Measurements from ENCODE around the gene ACAP1.

ACAP1 gene

DNA sequence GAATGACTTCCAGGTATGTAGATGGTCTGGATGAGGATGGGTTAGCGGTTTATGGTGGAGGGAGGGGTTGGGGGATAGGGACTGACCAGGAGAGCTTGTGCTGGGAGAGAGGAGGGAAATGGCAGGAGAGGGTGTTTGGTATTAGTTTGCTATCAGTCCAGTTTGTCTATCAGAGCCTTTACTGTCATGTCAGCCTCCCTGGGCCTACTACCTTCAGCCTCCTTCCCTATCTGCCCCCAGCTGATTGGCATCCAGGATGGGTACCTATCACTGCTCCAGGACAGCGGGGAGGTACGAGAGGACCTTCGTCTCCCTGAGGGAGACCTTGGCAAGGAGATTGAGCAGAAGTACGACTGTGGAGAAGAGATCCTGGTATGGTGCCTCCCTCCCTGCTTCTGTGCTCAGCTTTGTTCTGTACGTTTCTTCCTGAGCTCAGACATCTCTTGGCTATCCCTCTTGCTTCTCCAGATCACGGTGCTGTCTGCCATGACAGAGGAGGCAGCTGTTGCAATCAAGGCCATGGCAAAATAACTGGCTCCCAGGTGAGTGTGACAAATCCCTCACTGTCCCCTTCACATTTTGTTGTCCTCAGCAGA lies 25.1 kb upstream of the ACAP1 start:
- DNase-seq: no peak

GRCh38 chr17:7312432-7313087 lies 23.8 kb upstream of the ACAP1 start:
- DNase-seq: no peak

GRCh38 chr17:7313088-7313889 lies 23.0 kb upstream of the ACAP1 start:
- DNase-seq: no peak

- peak; percentile 22 for DNase-seq
Observed at GRCh38 chr17:7313890-7314718, 22.2 kb upstream of the ACAP1 start.

DNA sequence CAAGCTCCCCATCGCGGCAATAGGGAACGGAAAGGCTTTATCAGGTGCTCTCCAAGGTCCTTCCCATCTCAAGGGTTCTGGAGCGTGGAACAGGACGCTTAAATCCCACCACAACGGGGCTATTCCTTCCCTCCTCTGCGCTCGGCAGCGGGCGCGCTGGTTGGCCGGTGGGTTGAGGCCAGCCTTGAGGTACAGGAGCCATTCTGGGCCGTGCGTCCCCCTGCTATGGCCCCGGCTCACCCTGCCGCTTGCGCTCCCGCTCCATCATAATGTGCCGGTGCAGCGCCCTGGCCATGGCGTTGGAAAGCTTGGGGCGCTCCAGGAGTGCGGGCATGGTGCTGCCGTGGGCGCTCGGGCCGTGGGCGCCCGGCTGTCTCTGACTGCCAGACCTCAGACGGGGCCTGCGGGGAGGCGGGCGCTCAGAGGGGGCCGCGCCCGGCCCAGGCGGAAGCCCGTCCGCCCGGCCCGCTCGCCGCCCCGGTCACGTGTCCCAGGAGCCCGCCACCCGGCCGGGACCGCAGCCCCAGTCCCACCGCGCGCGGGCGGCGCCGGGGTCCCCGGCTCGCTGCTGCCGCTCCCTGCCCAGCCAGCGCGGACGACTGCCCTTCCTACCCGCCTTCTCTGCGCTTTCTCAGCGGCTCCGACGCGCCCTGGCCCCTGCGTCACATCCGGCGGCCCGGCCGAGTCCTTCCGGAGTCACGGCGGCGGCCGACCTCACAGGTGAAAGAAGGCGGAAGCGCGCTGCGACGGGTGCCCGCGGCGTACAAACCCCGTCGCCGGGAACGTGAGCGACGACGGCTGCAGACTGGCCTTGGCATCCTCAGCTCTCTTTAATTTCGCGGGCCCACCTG lies 21.4 kb upstream of the ACAP1 start, which contains the start of gene GPS2:
Gene GPS2, minus strand, starts transcription at position 642 of the 851 bp plus-strand sequence. Its CDS starts 308 bp downstream, at position 334.
- peak; percentile 83 for DNase-seq

DNA sequence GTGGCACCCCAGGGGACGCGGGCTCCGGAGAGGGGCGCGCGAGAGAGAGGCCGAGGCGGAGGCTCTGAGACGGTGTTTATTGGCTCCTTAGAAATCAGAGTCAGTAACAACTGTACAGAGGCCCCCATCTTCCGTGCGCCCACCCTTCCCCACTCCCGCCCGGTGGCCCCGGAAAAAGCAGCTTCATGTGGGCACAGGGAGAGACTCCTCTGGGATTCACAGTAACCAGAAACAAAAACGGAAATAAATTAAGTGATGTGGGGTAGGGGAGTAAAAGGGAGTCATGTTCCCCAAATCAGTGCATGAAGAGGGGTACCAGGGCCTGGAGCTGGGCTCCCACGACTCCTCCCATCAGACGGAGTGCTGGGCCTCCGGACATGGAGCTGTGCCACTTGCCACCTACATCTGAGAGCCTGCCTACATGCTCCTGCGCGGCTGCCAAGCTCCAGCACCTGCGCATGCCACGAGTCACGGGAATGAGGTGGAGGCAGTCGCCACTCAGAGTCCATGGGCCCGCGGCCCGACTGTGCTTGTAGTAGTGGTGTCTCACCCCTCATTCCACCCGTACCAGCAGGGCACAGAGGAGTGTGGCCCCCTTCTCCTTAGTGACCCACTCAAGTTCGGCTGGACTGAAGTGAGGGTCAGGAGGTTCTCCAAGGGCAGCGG lies 20.6 kb upstream of the ACAP1 start:
- DNase-seq: no peak

DNA sequence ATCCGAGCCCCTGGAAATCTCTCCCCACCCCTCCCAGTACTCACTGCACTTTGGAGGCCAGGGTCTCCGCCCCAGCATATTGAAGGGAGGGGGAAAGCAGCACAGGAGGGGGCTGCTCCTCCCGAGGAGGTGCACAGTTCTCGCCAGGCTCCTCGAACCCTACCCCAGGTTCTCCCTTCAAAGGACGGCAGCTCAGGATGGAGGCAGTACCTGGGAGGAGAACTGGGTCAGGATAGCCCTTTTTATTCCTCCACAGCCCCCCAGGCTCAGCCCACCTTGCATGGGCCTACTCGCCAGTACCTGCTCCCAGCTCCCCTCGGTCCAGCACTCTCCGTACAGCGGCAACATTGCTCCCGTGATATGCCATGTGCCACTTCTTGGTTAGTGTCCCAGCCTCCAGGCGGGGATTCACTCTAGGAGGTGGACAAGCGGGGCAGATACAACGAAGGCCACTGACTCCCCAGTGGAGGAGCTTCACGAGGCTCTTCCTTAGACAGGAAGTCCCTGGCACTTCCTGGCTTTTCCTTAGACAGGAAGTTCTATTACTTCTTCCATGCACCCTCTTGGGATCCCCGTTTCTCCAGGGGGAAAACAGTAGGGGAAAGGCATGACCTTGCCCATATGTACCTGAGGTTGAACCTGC lies 19.0 kb upstream of the ACAP1 start:
- no peak for DNase-seq

GRCh38 chr17:7318121-7318860 lies 18.0 kb upstream of the ACAP1 start:
- no peak for DNase-seq

- DNase-seq: no peak
Observed at GRCh38 chr17:7321466-7321865, 14.9 kb upstream of the ACAP1 start.

GRCh38 chr17:7322520-7323194 lies 13.7 kb upstream of the ACAP1 start:
- no peak for DNase-seq

GRCh38 chr17:7323731-7324437 lies 12.4 kb upstream of the ACAP1 start:
- peak; percentile 1 for DNase-seq

DNA sequence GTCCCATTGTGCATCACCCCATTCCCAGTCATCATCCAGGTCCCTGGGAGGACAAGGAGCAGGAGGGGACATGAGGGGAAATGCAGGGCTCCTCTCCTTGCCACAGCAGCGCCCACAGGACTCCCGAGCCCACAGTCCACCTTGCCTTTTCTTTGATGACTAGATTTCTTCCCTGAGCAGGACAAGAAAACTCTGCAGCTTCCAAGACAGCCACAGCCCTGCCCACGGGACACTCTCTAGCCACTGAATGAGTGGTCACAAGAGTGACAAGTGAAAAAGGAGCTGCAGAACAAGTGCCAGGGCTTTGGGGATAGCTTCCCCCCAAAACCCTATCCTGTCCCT lies 11.9 kb upstream of the ACAP1 start:
- no peak for DNase-seq

DNA sequence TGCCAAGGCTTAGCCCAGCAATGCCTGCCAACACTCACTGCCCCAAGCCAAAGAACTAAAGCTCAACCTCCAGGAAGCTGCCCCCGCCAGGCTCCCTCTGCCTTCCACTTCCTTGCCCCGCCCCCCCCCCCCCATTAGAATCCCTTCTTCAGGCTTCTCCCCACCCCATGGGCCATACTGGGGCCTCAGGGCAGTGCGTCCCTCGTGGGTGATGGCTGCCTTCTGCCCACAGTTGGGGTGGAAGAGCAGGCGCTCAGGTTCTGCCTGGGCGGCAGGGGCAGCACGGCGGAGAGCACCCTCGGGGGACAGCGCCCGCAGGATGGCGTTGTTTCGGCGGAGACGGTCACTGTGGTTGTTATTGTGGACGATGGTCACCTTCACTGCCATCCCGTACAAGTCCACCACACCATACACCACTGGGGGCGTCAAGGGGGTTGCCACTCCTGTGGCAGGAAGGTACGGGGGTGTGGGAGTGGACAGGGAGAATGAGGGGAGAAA lies 11.2 kb upstream of the ACAP1 start:
- DNase-seq: no peak

GRCh38 chr17:7326186-7326585 lies 10.1 kb upstream of the ACAP1 start:
- DNase-seq: no peak

DNA sequence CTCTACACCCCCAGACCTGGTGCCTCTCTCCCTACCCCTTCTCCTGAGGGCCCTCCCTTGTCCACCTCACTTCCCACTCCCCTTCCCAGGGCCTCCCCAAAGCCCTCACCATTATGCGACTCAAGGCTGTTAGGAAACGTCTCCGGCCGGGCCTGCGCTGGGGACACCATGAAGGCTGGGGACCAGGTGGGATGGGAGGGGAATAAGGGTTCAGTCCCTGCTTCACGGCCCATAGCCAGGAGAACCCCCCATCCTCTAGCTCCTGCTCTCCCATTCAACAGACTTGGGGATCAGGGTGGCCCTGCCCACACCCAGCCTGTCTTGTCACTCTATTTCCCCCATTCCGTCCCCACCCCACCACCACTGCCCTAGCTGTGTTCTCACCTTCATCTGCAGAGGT lies 9.3 kb upstream of the ACAP1 start:
- no peak for DNase-seq

GRCh38 chr17:7327501-7327900 lies 8.8 kb upstream of the ACAP1 start:
- no peak for DNase-seq

GRCh38 chr17:7328009-7328408 lies 8.3 kb upstream of the ACAP1 start:
- no peak for DNase-seq

- no peak for DNase-seq
Observed at GRCh38 chr17:7328840-7329373, 7.4 kb upstream of the ACAP1 start, which contains the start of gene NEURL4. NEURL4 (minus strand) TSS chr17:7329335; CDS start chr17:7329312, 23 bp downstream.
